Adipocyte (in vitro differentiated cells): ENCODE data around the gene ATP6V0A1.

ENCODE experiments used
- DNase-seq: peaks from one replicate; pipeline ENCODE4 v3.0.0-alpha.2; 2015; ENCODE audit warnings: low read depth
- H3K27me3 ChIP-seq: replicated peaks from 2 replicates; pipeline ENCODE4 v1.7.0; 2013; ENCODE audit warnings: mild to moderate bottlenecking, low read length, moderate library complexity; ENCODE audit not compliant: control insufficient read depth, insufficient read depth
- H3K36me3 ChIP-seq: 2 replicates; pipeline ENCODE4 v1.7.0; 2013; ENCODE audit warnings: low read length, mild to moderate bottlenecking, moderate library complexity; ENCODE audit not compliant: control insufficient read depth, insufficient read depth, severe bottlenecking
- H3K4me1 ChIP-seq: 2 replicates; pipeline ENCODE4 v1.7.0; 2013; ENCODE audit warnings: mild to moderate bottlenecking, low read length, moderate library complexity; ENCODE audit not compliant: control insufficient read depth, insufficient read depth
- H3K4me3 ChIP-seq: 2 replicates; pipeline ENCODE4 v1.7.0; 2013; ENCODE audit warnings: mild to moderate bottlenecking, low read length, moderate library complexity
- H3K9ac ChIP-seq: 2 replicates; pipeline ENCODE4 v1.7.0; 2013; ENCODE audit warnings: mild to moderate bottlenecking, low read length, moderate library complexity
- H3K9me3 ChIP-seq: 2 replicates; pipeline ENCODE4 v1.7.0; 2013; ENCODE audit warnings: mild to moderate bottlenecking, low read length, moderate library complexity; ENCODE audit not compliant: control insufficient read depth

Gene ATP6V0A1

DNA sequence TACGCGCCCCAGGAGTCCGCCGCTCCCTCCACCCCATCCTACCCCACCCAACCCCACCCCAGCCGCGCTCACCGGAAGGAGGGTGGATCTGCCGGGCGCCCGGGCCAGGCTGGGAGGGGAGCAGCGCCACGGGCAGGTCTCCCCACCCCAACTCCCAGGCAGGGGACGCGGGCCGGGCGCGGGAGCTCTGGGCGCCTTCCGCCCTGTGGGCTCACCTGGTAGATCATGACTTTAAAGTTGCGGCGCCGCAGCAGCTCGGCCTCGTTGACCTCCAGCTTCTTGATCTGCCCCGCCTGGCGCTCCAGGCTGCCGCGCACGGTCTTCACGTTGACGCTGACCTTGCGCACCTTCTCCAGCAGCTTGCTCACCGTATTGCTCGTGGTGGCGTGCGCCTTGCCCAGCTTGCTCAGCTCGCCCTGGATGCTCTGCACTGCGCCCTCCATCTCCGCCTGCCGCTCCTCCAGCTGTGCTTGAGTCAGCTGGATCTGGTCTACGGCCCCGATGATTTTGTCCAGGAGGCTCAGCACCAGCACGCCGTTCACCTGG lies 36.2 kb upstream of the ATP6V0A1 start:
- H3K36me3 ChIP-seq, result peaks cover 10% of the 10 kb centered on the region
- H3K4me1 ChIP-seq, result peaks cover 54% of the 10 kb centered on the region
- H3K27me3 ChIP-seq, result no peaks in the 10 kb centered on the region
- peak; percentile 56 for DNase-seq
- peak overlapping the region; percentile 97 for H3K4me3 ChIP-seq
- peak overlapping the region; percentile 100 for H3K9ac ChIP-seq
- H3K9me3 ChIP-seq, result no peaks in the 10 kb centered on the region

DNA sequence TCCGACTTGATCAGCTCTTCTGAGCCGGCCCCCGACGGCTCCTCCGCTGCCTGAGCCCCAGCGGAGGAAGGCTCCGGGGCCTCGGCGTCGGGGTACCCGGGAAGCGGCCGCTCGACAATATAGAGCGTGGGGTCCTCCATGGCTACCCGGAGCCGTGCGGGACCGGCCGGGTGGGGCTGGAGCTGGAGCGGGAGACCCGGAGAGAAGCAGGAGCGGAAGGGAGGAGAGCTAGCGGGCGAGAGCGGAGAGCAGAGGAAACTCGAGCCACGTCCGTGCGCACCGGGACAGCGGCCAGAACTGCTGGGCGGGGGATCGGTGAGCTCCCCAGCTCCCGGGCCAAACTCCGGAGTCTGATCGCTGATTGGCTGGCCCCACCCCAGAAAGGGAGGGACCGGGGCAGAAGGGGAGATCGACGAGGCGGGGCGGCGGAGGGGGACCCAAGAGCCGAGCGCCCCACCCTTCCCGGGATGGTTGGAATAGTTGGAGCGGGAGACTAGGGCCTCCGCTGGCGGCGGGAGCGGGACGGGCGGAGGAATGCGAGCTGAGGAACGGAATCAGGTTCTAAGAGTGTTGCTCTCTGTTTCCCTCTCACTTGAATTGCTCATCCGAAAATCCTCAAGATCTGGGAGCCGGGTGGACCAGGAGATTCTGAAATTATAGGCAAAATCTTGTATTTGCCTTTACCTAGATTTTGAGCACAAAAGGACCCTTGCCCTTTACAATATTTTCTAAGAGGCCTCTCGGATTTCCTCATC lies 35.5 kb upstream of the ATP6V0A1 start, which contains the start of gene CAVIN1:
CAVIN1 (minus strand) TSS at position 299 of the 755 bp plus-strand sequence; CDS start at position 140, 159 bp downstream.
- Histone ChIP-seq H3K4me1 (peaks cover 53% of the 10 kb centered on the region), H3K27me3 (no peaks in the 10 kb centered on the region), H3K36me3 (peaks cover 5% of the 10 kb centered on the region), H3K4me3 (peak within 1 kb of the TSS; percentile 97), H3K9me3 (no peaks in the 10 kb centered on the region), H3K9ac (peak within 1 kb of the TSS; percentile 100)
- peak; percentile 100 for DNase-seq

DNA sequence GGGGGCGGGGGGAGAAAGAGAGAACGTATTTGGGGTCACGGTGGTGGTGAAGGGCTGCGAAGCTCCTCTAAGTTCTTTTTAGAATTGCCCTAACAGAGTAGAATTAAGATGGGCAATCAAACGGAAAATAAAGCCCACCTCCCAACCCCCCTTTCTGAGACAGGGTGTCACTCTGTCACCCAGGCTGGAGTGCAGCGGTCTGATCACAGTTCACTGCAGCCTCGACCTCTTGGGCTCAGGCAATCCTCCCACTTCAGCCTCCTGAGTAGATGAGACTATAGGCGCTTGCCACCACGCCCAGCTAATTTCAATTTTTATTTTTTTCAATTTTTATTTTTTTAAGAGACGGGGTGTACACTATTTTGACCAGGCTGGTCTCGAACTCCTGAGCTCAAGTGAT lies 34.9 kb upstream of the ATP6V0A1 start:
- H3K36me3 ChIP-seq, result peaks cover 2% of the 10 kb centered on the region
- H3K9me3 ChIP-seq, result no peaks in the 10 kb centered on the region
- H3K9ac ChIP-seq, result peak overlapping the region; percentile 100
- DNase-seq, result no peak
- no peaks in the 10 kb centered on the region for H3K27me3 ChIP-seq
- peak overlapping the region; percentile 97 for H3K4me3 ChIP-seq
- H3K4me1 ChIP-seq, result peaks cover 52% of the 10 kb centered on the region

DNA sequence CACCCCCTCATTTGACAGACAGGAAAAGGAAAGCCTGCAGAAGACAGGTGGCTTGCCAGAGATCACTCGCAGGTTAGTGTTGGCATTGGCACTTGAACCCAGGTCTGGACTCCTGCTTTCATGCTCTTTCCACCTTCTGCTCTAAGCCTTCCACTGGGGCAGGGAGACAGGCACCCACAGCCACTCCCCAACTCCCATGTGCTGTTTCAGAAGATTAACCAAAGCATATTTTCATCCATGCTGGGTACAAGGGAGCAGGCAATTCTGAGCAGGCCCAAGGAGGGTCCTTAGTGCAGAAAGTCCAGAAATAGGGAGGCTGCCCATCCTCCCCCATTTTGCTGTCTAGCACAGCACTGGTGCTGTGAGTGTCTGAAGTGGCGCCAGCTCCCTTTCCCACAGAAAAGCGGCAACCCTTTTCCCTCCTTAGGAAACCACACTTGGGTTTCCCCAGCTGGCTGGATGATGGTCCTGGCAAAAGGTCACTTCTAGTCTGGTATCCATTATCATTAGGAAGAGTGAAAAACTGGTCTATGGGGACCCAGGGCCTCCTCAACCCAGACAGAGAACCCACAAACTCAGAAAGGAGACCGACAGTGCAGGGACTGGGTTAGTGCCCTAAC lies 33.6 kb upstream of the ATP6V0A1 start:
- H3K9ac ChIP-seq, result peak overlapping the region; percentile 67
- H3K36me3 ChIP-seq, result no peaks in the 10 kb centered on the region
- peak overlapping the region; percentile 63 for H3K4me3 ChIP-seq
- H3K27me3 ChIP-seq, result no peaks in the 10 kb centered on the region
- DNase-seq, result peak; percentile 27
- no peaks in the 10 kb centered on the region for H3K9me3 ChIP-seq
- H3K4me1 ChIP-seq, result peaks cover 50% of the 10 kb centered on the region

DNA sequence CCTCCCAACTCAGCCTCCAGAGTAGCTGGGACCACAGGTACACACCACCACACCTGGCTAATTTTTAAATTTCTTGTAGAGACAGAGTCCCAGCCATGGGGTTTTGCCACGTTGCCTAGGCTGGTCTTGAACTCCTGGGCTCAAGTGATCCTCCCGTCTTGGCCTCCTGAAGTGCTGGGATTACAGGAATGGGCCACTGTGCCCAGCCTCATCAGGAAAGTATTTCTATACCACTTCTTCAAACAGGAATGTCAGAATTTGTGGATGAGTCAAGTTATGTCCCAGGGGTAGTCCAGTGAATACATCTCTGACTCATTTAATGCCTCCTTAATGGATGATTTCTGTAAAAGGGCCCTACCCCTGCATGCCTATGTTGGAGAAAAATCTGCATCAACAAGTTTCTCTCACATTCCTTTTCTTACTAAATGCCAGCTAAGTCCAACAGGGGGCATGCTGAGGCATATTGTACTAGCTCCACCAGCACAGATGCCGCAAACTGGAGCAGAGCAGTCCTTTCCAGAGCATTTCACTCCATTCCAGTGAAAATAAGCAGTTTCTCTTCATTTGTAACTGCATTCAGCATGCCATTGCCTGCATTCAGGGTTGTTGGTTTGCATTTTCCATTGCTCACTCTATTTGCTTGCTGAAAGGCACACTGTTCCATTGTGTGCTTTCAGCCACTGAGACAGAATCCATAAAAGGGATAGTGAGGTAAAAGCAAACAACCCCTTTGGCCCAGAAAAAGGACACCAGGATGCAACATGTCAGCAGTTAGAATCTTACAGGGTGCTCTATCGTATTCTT lies 30.3 kb upstream of the ATP6V0A1 start:
- peaks cover 66% of the 10 kb centered on the region for H3K4me1 ChIP-seq
- DNase-seq, result peak; percentile 95
- H3K4me3 ChIP-seq, result peak overlapping the region; percentile 35
- H3K9me3 ChIP-seq, result no peaks in the 10 kb centered on the region
- no peaks in the 10 kb centered on the region for H3K27me3 ChIP-seq
- no peaks in the 10 kb centered on the region for H3K36me3 ChIP-seq
- H3K9ac ChIP-seq, result peak overlapping the region; percentile 74

DNA sequence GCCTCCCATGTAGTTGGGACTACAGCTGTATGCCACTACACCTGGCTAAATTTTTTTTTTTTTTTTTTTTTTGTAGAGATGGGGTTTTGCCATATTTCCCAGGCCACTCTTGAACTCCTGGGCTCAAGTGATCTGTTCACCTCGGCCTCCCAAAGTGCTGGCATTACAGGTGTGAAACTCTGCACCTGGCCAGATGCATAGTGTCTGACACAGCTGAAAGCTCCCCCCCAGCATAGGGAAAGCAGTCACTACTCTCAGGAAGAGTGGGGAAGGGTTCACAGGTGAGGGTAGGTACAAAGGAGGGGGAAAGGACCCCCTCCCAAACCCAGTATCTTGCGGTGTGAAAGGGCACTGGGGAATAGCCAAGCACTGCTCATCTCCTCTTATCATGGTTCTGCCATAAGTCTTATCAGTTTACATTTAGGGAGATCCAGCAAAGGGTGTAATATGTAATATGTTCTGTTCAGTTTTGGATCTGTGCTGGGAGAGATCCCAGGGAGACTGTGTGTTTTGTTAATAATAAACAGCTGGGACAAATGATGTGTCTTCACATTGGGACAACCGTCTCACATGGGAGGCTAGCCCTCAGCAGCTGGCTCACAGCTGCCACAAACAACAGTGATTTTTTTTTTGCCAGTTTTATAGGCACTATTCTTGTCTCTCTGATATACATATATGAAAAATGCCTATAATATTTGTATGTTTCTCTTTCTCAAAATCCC lies 28.8 kb upstream of the ATP6V0A1 start:
- Histone ChIP-seq H3K36me3 (no peaks in the 10 kb centered on the region), H3K27me3 (no peaks in the 10 kb centered on the region), H3K9me3 (no peaks in the 10 kb centered on the region), H3K9ac (peak overlapping the region; percentile 69), H3K4me1 (peaks cover 55% of the 10 kb centered on the region), H3K4me3 (no peak overlapping the region)
- no peak for DNase-seq

DNA sequence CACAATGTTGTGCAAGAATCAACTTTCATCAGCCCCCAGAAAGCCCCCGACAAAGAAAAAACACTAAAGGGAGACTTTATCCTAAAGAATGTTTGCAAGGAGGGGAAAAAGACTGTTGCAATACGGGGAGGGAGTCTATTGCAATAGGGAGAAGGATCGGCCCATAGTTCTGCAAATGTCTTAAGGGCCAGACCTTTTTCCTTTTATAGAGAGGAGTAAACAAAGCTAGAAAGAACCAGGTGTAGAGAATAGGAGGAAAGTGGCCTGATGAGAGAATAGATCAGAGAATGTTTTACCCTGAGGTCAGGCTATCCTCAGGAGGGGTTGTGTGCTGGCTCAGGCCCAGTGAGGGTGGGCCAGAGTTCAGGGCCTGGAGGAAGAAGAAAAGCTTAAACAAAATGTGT lies 26.9 kb upstream of the ATP6V0A1 start:
- Histone ChIP-seq H3K4me1 (peaks cover 49% of the 10 kb centered on the region), H3K36me3 (no peaks in the 10 kb centered on the region), H3K9me3 (no peaks in the 10 kb centered on the region), H3K9ac (peak overlapping the region; percentile 69), H3K27me3 (no peaks in the 10 kb centered on the region), H3K4me3 (no peak overlapping the region)
- DNase-seq, result peak; percentile 84

DNA sequence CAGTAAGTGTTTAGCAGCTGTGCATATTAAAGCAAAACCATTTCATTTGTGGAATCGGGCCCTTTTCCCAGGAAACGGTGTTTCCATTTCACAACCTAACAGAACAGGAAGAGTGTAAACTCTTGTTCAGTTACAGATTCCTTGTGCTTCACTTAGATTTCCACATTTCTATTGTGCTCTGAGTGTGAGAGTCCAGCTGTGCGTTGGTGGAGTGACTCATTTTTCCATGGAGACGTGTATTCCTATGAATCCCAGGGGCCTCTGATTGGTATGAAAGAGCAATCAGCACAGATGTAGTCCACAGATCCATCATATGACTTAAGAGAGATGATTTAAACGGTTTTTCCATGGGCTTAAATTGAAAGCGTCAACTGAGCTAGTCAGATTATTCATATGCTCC lies 22.3 kb upstream of the ATP6V0A1 start:
- H3K9ac ChIP-seq, result peak overlapping the region; percentile 67
- no peaks in the 10 kb centered on the region for H3K27me3 ChIP-seq
- peaks cover 21% of the 10 kb centered on the region for H3K4me1 ChIP-seq
- H3K4me3 ChIP-seq, result peak overlapping the region; percentile 61
- H3K36me3 ChIP-seq, result no peaks in the 10 kb centered on the region
- no peaks in the 10 kb centered on the region for H3K9me3 ChIP-seq
- peak; percentile 97 for DNase-seq

DNA sequence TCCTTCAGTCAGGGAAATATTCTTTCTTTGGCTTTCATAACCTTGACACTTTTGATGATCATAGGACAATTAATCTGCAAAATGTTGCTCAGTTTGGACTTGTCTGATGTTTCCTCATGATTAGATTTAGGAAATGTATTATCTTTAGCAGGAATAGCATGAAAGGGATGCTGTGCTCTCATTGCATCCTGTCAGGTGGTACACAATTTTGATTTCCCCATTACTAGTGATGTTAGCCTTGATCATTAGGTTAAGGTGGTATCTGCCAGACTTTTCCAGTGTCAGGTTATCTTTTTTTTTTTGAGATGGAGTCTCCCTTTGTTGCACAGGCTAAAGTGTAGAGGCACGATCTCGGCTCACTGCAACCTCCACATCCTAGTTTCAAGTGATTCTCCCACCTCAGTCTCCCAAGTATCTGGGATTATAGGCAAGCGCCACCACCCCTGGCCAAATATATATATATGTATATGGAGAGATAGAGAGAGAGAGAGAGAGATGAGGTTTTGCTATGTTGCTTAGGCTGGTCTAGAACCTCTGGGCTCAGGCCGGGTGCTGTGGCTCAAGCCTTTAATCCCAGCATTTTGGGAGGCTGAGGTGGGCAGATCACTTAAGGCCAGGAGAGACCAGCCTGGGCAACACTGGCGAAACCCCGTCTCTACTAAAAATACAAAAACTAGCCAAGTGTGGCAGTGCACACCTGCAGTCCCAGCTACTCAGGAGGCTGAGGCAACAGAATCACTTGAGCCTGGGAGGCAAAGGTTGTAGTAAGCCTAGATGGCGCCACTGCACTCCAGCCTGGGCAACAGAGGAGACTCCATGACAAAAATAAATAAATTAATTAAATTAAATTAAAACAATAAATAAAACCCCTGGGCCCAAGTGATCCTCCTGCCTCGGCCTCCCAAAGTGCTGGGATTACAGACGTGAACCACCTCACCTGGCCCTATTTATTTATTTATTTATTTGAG lies 19.8 kb upstream of the ATP6V0A1 start:
- Histone ChIP-seq H3K27me3 (no peaks in the 10 kb centered on the region), H3K9me3 (no peaks in the 10 kb centered on the region), H3K4me3 (no peak overlapping the region), H3K9ac (no peak overlapping the region), H3K4me1 (peaks cover 13% of the 10 kb centered on the region), H3K36me3 (no peaks in the 10 kb centered on the region)
- DNase-seq, result peak; percentile 44
